ENCODE data around the gene SEPTIN8.

SEPTIN8 gene

GRCh38 chr5:132763181-132764036 is 13.6 kb downstream of the SEPTIN8 start:
- no peak for DNase-seq (ENCODE audit: low spot score)

GRCh38 chr5:132762246-132763000 is 14.6 kb downstream of the SEPTIN8 start:
- no peak for DNase-seq (ENCODE audit: low spot score)

- DNase-seq (ENCODE audit: low spot score) = no peak
These were observed 15.5 kb downstream of the SEPTIN8 start for GRCh38 chr5:132761321-132762240.

- no peak for DNase-seq (ENCODE audit: low spot score)
These were observed 16.3 kb downstream of the SEPTIN8 start for GRCh38 chr5:132760601-132761317.

GRCh38 chr5:132760049-132760420 is 17.0 kb downstream of the SEPTIN8 start:
- DNase-seq (ENCODE audit: low spot score) = no peak

GRCh38 chr5:132759114-132760048 is 17.7 kb downstream of the SEPTIN8 start:
- no peak for DNase-seq (ENCODE audit: low spot score)

GRCh38 chr5:132758451-132758850 is 18.6 kb downstream of the SEPTIN8 start:
- no peak for DNase-seq (ENCODE audit: low spot score)

- DNase-seq (ENCODE audit: low spot score) = no peak
These were observed 20.5 kb downstream of the SEPTIN8 start for GRCh38 chr5:132756542-132756941.

- DNase-seq (ENCODE audit: low spot score) = no peak
These were observed 22.1 kb downstream of the SEPTIN8 start for GRCh38 chr5:132754947-132755346.

GRCh38 chr5:132754111-132754510 is 22.9 kb downstream of the SEPTIN8 start:
- no peak for DNase-seq (ENCODE audit: low spot score)

- DNase-seq (ENCODE audit: low spot score) = no peak
These were observed 23.7 kb downstream of the SEPTIN8 start for GRCh38 chr5:132753135-132753987.

GRCh38 chr5:132752581-132753125 is 24.4 kb downstream of the SEPTIN8 start:
- DNase-seq (ENCODE audit: low spot score) = no peak

- no peak for DNase-seq (ENCODE audit: low spot score)
These were observed 25.0 kb downstream of the SEPTIN8 start for GRCh38 chr5:132751971-132752580.

- no peak for DNase-seq (ENCODE audit: low spot score)
These were observed 25.6 kb downstream of the SEPTIN8 start for GRCh38 chr5:132751444-132751843.

- no peak for DNase-seq (ENCODE audit: low spot score)
These were observed 26.4 kb downstream of the SEPTIN8 start for GRCh38 chr5:132750471-132751230.

GRCh38 chr5:132749506-132749905 is 27.5 kb downstream of the SEPTIN8 start:
- DNase-seq (ENCODE audit: low spot score) = no peak

GRCh38 chr5:132748522-132749000 is 28.5 kb downstream of the SEPTIN8 start:
- no peak for DNase-seq (ENCODE audit: low spot score)
